H9 (cell line): ENCODE data around the gene AGAP3. TPM values are rescaled to one million over a fixed set of nuclear protein-coding genes. Genes with fewer than 3 reads are reported as not detected.

Experiments
- DNase-seq: peaks from one replicate; pipeline ENCODE4 v3.0.0-alpha.2; 2017
- H2AFZ ChIP-seq: one replicate; pipeline ENCODE4 v1.6.1; 2013; ENCODE audit warnings: mild to moderate bottlenecking, low read length, control low read depth, moderate library complexity
- H2AK5ac ChIP-seq: 2 replicates; pipeline ENCODE4 v1.6.1; 2013; ENCODE audit warnings: low read length, control low read depth, mixed read lengths; ENCODE audit not compliant: insufficient read length
- H2BK120ac ChIP-seq: one replicate; pipeline ENCODE4 v1.6.1; 2013; ENCODE audit warnings: low read depth, mild to moderate bottlenecking, low read length, control low read depth, inconsistent platforms; ENCODE audit not compliant: poor library complexity, severe bottlenecking
- H2BK12ac ChIP-seq: 2 replicates; pipeline ENCODE4 v1.6.1; 2013; ENCODE audit warnings: low read length, control low read depth, mixed read lengths, low read depth; ENCODE audit not compliant: insufficient read length
- H2BK15ac ChIP-seq: 2 replicates; pipeline ENCODE4 v1.6.1; 2013; ENCODE audit warnings: low read depth, low read length, control low read depth
- H2BK20ac ChIP-seq: one replicate; pipeline ENCODE4 v1.6.1; 2013; ENCODE audit warnings: low read depth, mild to moderate bottlenecking, low read length, control low read depth, inconsistent platforms; ENCODE audit not compliant: poor library complexity, severe bottlenecking
- H2BK5ac ChIP-seq: 2 replicates; pipeline ENCODE4 v1.6.1; 2013; ENCODE audit warnings: low read length, control low read depth, mixed read lengths; ENCODE audit not compliant: insufficient read length
- H3K14ac ChIP-seq: 2 replicates; pipeline ENCODE4 v1.6.1; 2013; ENCODE audit warnings: low read length, control low read depth; ENCODE audit not compliant: insufficient read depth
- H3K18ac ChIP-seq: 2 replicates; pipeline ENCODE4 v1.6.1; 2013; ENCODE audit warnings: low read depth, mild to moderate bottlenecking, mixed read lengths, low read length, control low read depth; ENCODE audit not compliant: insufficient read length
- H3K23ac ChIP-seq: 2 replicates; pipeline ENCODE4 v1.6.1; 2013; ENCODE audit warnings: low read length, control low read depth, mixed read lengths, low read depth; ENCODE audit not compliant: insufficient read length
- H3K23me2 ChIP-seq: 2 replicates; pipeline ENCODE4 v1.6.1; 2013; ENCODE audit warnings: low read depth, mild to moderate bottlenecking, mixed read lengths, low read length, control low read depth; ENCODE audit not compliant: insufficient read length, poor library complexity, severe bottlenecking
- H3K27ac ChIP-seq: 2 replicates; pipeline ENCODE4 v1.5.1; 2013; ENCODE audit warnings: low read length, control low read depth, mixed read lengths, low read depth; ENCODE audit not compliant: insufficient read length
- H3K27me3 ChIP-seq: 2 replicates; pipeline ENCODE4 v1.6.1; 2013; ENCODE audit warnings: low read length, control low read depth, inconsistent platforms; ENCODE audit not compliant: insufficient read depth
- H3K4ac ChIP-seq: 2 replicates; pipeline ENCODE4 v1.6.1; 2013; ENCODE audit warnings: low read depth, mild to moderate bottlenecking, control low read depth, inconsistent platforms, low read length, moderate library complexity
- H3K4me1 ChIP-seq: 2 replicates; pipeline ENCODE4 v1.6.1; 2013; ENCODE audit warnings: low read length, control low read depth, inconsistent platforms; ENCODE audit not compliant: insufficient read depth
- H3K4me2 ChIP-seq: 2 replicates; pipeline ENCODE4 v1.6.1; 2013; ENCODE audit warnings: low read length, control low read depth, mixed read lengths; ENCODE audit not compliant: insufficient read length, insufficient read depth
- H3K56ac ChIP-seq: 2 replicates; pipeline ENCODE4 v1.6.1; 2013; ENCODE audit warnings: low read depth, mild to moderate bottlenecking, mixed read lengths, low read length, control low read depth; ENCODE audit not compliant: insufficient read length
- H3K79me1 ChIP-seq: 2 replicates; pipeline ENCODE4 v1.6.1; 2013; ENCODE audit warnings: low read depth, mild to moderate bottlenecking, moderate library complexity, low read length, control low read depth, inconsistent platforms; ENCODE audit not compliant: insufficient read depth, poor library complexity, severe bottlenecking
- H3K79me2 ChIP-seq: 2 replicates; pipeline ENCODE4 v1.6.1; 2013; ENCODE audit warnings: low read length, control low read depth, inconsistent platforms; ENCODE audit not compliant: insufficient read depth
- H3K9ac ChIP-seq: 2 replicates; pipeline ENCODE4 v1.6.1; 2013; ENCODE audit warnings: low read length, control low read depth, mixed read lengths; ENCODE audit not compliant: insufficient read length; ENCODE audit errors: extremely low read depth
- H3K9me3 ChIP-seq: one replicate; pipeline ENCODE4 v1.6.1; 2013; ENCODE audit warnings: low read depth, low read length, inconsistent platforms; ENCODE audit not compliant: control insufficient read depth
- H3T11ph ChIP-seq: one replicate; pipeline ENCODE4 v1.6.1; 2013; ENCODE audit warnings: mild to moderate bottlenecking, low read length, control low read depth, inconsistent platforms
- H4K20me1 ChIP-seq: one replicate; pipeline ENCODE4 v1.6.1; 2013; ENCODE audit not compliant: control insufficient read depth, insufficient read length, insufficient read depth
- H4K5ac ChIP-seq: 2 replicates; pipeline ENCODE4 v1.6.1; 2013; ENCODE audit warnings: low read depth, mild to moderate bottlenecking, mixed read lengths, low read length, control low read depth; ENCODE audit not compliant: insufficient read length
- H4K8ac ChIP-seq: replicated peaks from 2 replicates; pipeline ENCODE4 v1.6.1; 2013; ENCODE audit warnings: low read length, control low read depth, mixed read lengths, low read depth; ENCODE audit not compliant: insufficient read length
- H4K91ac ChIP-seq: 2 replicates; pipeline ENCODE4 v1.6.1; 2013; ENCODE audit warnings: low read depth, mild to moderate bottlenecking, moderate library complexity, mixed read lengths, low read length, control low read depth; ENCODE audit not compliant: insufficient read length
- H3K27ac Mint-ChIP-seq, 3 experiments: 2 replicates in 2 of 3; 3 replicates in 1 of 3; pipeline ENCODE4 v1.8.0; 2020 to 2021; ENCODE audit warnings: mixed read lengths in 3 of 3, mild to moderate bottlenecking in 1 of 3, moderate library complexity in 1 of 3
- H3K27me3 Mint-ChIP-seq: 2 replicates; pipeline ENCODE4 v1.8.0; 2021; ENCODE audit warnings: low read depth, mild to moderate bottlenecking, moderate library complexity, mixed read lengths
- H3K36me3 Mint-ChIP-seq, 3 experiments: 2 replicates in 2 of 3; 3 replicates in 1 of 3; pipeline ENCODE4 v1.8.0; 2020 to 2021; ENCODE audit warnings: low read depth in 3 of 3, mixed read lengths in 3 of 3; ENCODE audit not compliant: insufficient read depth in 1 of 3
- H3K4me1 Mint-ChIP-seq, 2 experiments: 2 replicates each; pipeline ENCODE4 v1.8.0; 2020; ENCODE audit warnings: mixed read lengths in 2 of 2
- H3K4me3 Mint-ChIP-seq, 2 experiments: 2 replicates in 1 of 2; 3 replicates in 1 of 2; pipeline ENCODE4 v1.8.0; 2020 to 2021; ENCODE audit warnings: mild to moderate bottlenecking in 2 of 2, mixed read lengths in 2 of 2, moderate library complexity in 1 of 2
- H3K9me3 Mint-ChIP-seq, 2 experiments: 2 replicates in 1 of 2; 3 replicates in 1 of 2; pipeline ENCODE4 v1.8.0; 2020; ENCODE audit warnings: mild to moderate bottlenecking in 2 of 2, mixed read lengths in 2 of 2, moderate library complexity in 1 of 2
- CTCF ChIP-seq: fragments of 200-600 bp; sonication (generic); conservative IDR thresholded peaks from 3 replicates; pipeline ENCODE4 v1.8.0; 2021; ENCODE audit warnings: antibody characterized with exemption, mild to moderate bottlenecking
- WGBS: extraction: QIAGEN DNeasy Blood & Tissue Kit; methylation state at CpG from one replicate; pipeline ENCODE4 v1.1.7; 2013; ENCODE audit warnings: missing lambda C conversion rate, low lambda C conversion rate, mixed read lengths; ENCODE audit not compliant: insufficient read length; ENCODE audit errors: extremely low coverage; 5-methylcytosine and 5-hydroxymethylcytosine counted together
- total RNA-seq: library from RNA; stranded (reverse); gene quantifications from 2 replicates; pipeline ENCODE4 v1.2.1, GENCODE V29; 2021

AGAP3 gene
- total RNA-seq, 1 experiment from 2014 or later = 97.7 TPM

GRCh38 chr7:151077705-151078232, 8.5 kb upstream of the AGAP3 start:
- H2AFZ ChIP-seq = no peak overlapping the region
- no peak overlapping the region for H3K18ac ChIP-seq
- H3K4me1 ChIP-seq = no peaks in the 10 kb centered on the region
- H3K79me1 ChIP-seq = no peaks in the 10 kb centered on the region
- Mint-ChIP-seq H3K36me3 (peaks cover 13 to 32% (median 27%) of the 10 kb centered on the region in 3 experiments), H3K4me1 (peaks cover 28 to 41% of the 10 kb centered on the region in 2 experiments), H3K27me3 (peaks cover 1% of the 10 kb centered on the region; the same call in 1 of the 2 replicates), H3K27ac (peak overlapping the region in 1 of 3 experiments; percentile 37; a peak in 2 of 7 replicates), H3K4me3 (peak overlapping the region; percentile 22 to 92; a peak in 3 of 5 replicates), H3K9me3 (no peaks in the 10 kb centered on the region)
- no peak overlapping the region for H2BK12ac ChIP-seq
- H3T11ph ChIP-seq = no peak overlapping the region
- WGBS = no CpG with 5 or more reads among the region's 10 CpGs
- no peak for DNase-seq
- no peak overlapping the region for H3K23ac ChIP-seq
- H4K20me1 ChIP-seq = no peaks in the 10 kb centered on the region
- no peak overlapping the region for H2AK5ac ChIP-seq
- H3K14ac ChIP-seq = no peak overlapping the region
- H4K5ac ChIP-seq = no peak overlapping the region
- H3K4me2 ChIP-seq = no peak overlapping the region
- H3K27ac ChIP-seq = no peak overlapping the region
- H2BK120ac ChIP-seq = no peak overlapping the region
- H4K91ac ChIP-seq = no peak overlapping the region
- H3K56ac ChIP-seq = no peak overlapping the region
- no peak overlapping the region for H3K9ac ChIP-seq
- H2BK5ac ChIP-seq = no peak overlapping the region
- H3K4ac ChIP-seq = no peak overlapping the region
- no peaks in the 10 kb centered on the region for H3K9me3 ChIP-seq
- H2BK15ac ChIP-seq = no peak overlapping the region
- no peak overlapping the region for H4K8ac ChIP-seq
- H3K79me2 ChIP-seq = no peaks in the 10 kb centered on the region; the same call in 1 of the 2 replicates
- no peak overlapping the region for H2BK20ac ChIP-seq
- no peak for TF ChIP-seq CTCF
- H3K23me2 ChIP-seq = peaks cover 3% of the 10 kb centered on the region
- no peaks in the 10 kb centered on the region for H3K27me3 ChIP-seq
